Heart left ventricle (tissue), 16 donors: Measurements from ENCODE around the gene BAG3. TPM values are rescaled to one million over a fixed set of nuclear protein-coding genes. Genes with fewer than 3 reads are reported as not detected.

Experiments used
- ATAC-seq, 4 donors: fragments of 200-7000 bp; cut with Tn5 transposase; one replicate each; pipeline ENCODE4 v1.9.1; 2020 to 2022; ENCODE audit warnings: moderate library complexity in 4 of 4, mild to moderate bottlenecking in 3 of 4, moderate number of reproducible peaks in 1 of 4
- DNase-seq, 5 donors: peaks; one replicate each; pipeline ENCODE4 v3.0.0-alpha.2; 2020
- H3K27ac ChIP-seq, 12 donors: fragments of 200-600 bp; sonication (generic) in 4 of 12; one replicate each; pipeline versions ENCODE4 v1.5.0 to v1.8.0; 2016 to 2022; ENCODE audit warnings: mild to moderate bottlenecking in 2 of 12
- H3K27me3 ChIP-seq, 9 donors: fragments of 200-600 bp; sonication (generic) in 2 of 9; one replicate each; pipeline versions ENCODE4 v1.5.1 to v1.8.0; 2016 to 2022; ENCODE audit warnings: mild to moderate bottlenecking in 3 of 9
- H3K36me3 ChIP-seq, 9 donors: fragments of 200-600 bp; sonication (generic) in 2 of 9; one replicate each; pipeline versions ENCODE4 v1.5.0 to v1.8.0; 2018 to 2022; ENCODE audit warnings: mild to moderate bottlenecking in 2 of 9
- H3K4me1 ChIP-seq, 12 donors: fragments of 200-600 bp; sonication (generic) in 4 of 12; one replicate each; pipeline versions ENCODE4 v1.5.0 to v1.8.0; 2016 to 2022; ENCODE audit warnings: mild to moderate bottlenecking in 3 of 12
- H3K4me3 ChIP-seq, 12 donors: fragments of 200-600 bp; sonication (generic) in 4 of 12; one replicate each; pipeline versions ENCODE4 v1.5.0 to v1.8.0; 2017 to 2022; ENCODE audit warnings: mild to moderate bottlenecking in 9 of 12, moderate library complexity in 4 of 12
- H3K9me3 ChIP-seq, 12 donors: fragments of 200-600 bp; sonication (generic) in 4 of 12; one replicate each; pipeline versions ENCODE4 v1.5.0 to v1.8.0; 2016 to 2022; ENCODE audit warnings: mild to moderate bottlenecking in 1 of 12
- CTCF ChIP-seq, 12 donors: fragments of 200-600 bp; sonication (generic) in 4 of 12; IDR thresholded peaks; one replicate each; pipeline versions ENCODE4 v1.5.0 to v1.8.0; 2018 to 2022; ENCODE audit warnings: antibody characterized with exemption in 12 of 12, mild to moderate bottlenecking in 5 of 12
- POLR2A ChIP-seq, 2 donors: fragments of 450-650 bp; IDR thresholded peaks; one replicate each; pipeline ENCODE4 v1.6.1; 2017; ENCODE audit warnings: antibody characterized with exemption in 2 of 2, mild to moderate bottlenecking in 2 of 2, moderate library complexity in 2 of 2
- WGBS, 4 donors: extraction: QIAGEN DNeasy Blood & Tissue Kit in 2 of 4; methylation state at CpG; one replicate each; pipeline versions ENCODE4 v1.1.5 to v1.1.7; 2013 to 2018; 5-methylcytosine and 5-hydroxymethylcytosine counted together
- intact Hi-C, 10 donors: fragments of 100-400 bp; cut with DNase I; formaldehyde crosslinking; loops; one replicate each; pipeline versions ENCODE4 v1.11.1 to v1.14.2; 2022
- polyA plus RNA-seq, 2 donors: library from polyadenylated mRNA; stranded (reverse); fragments of 200-250 nt; gene quantifications; one replicate each; pipeline ENCODE4 v1.2.3, GENCODE V29; 2013
- total RNA-seq, 9 donors: library from RNA; depleted of rRNA in 2 of 9; stranded (reverse); fragments of >200 nt in 2 of 9; fragmentation: NEBNext Ultra II Directional in 3 of 9; extraction: Animal tissue kit (Norgen Biotek cat#: 25700) in 3 of 9; gene quantifications; one replicate each; pipeline versions ENCODE4 v1.1.0 to v1.2.4, GENCODE V29; 2016 to 2023
- donor health status: ischemic (EF 13 %, LVEDD 7.1; RV severe dilation, severe dysfunction).
- donor health status: healthy with polysubstance abuse.
- donor health status: DM: no; HTN: yes; CAD: no.
- donor health status: DM: no; HTN: no; CAD: no.
- donor health status: ischemic (EF 25% LVEDD 6.9; RV normal size, moderate dysfunction).
- donor health status: ischemic (EF 25% LVEDD 5.7; RV mildly dilated, moderate dysfunction).
- donor health status: healthy.
- donor health status: DM: yes; HTN: yes; CAD: no.
- donor health status: ischemic (EF 35%, LVEDD 5.7; RV mildly dilated, moderate dysfunction).
- donor health status: nonischemic (EF 11% LVEDD 7.7; RV severe dilation, severe dysfunction).
- donor health status: DM: yes; HTN: yes; CAD: no.
- donor health status: PGD.
- donor health status: ischemic (EF 29% LVEDD 5.4; RV normal size, mild dysfunction).
- donor health status: nonischemic (EF 23%, LVEDD 6.1; RV moderate dilation, normal function).

The BAG3 gene
- total and polyA plus RNA-seq, 11 donors, result 78.8 to 271 (median 141) TPM

- Histone ChIP-seq H3K9me3 (no peaks in the 10 kb centered on the region), H3K27ac (no peak overlapping the region), H3K4me3 (no peak overlapping the region), H3K36me3 (no peaks in the 10 kb centered on the region), H3K4me1 (peaks cover 0 to 28% (median 7%) of the 10 kb centered on the region in 12 donors), H3K27me3 (no peaks in the 10 kb centered on the region)
- no peak for ATAC-seq
- DNase-seq, result no peak
- intact Hi-C loops, result no loop called here
- TF ChIP-seq POLR2A (IDR thresholded peaks at IDR 0.05) (no peak), CTCF (IDR thresholded peaks at IDR 0.05) (no peak)
- WGBS, 4 donors, result 66 to 69% (median 68%) methylated on average over 10 of the region's 10 CpGs
Measured at GRCh38 chr10:119620241-119621077, 30.7 kb upstream of the BAG3 start.

DNA sequence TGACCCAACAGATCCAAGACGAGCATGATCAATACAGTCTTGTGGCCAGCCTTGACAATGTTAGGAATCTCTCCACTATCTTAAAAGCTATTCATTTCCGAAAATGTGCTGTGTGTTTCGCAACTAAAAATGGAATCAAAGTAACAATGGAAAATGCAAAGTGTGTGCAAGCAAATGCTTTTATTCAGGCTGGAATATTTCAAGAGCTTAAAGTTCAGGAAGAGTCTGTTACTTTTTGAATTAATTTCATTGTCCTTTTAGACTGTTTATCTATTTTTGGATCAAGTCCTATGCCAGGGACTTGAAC is 30.1 kb upstream of the BAG3 start:
- 61 to 71% (median 67%) methylated on average over 3 of the region's 3 CpGs for WGBS, 4 donors

DNA sequence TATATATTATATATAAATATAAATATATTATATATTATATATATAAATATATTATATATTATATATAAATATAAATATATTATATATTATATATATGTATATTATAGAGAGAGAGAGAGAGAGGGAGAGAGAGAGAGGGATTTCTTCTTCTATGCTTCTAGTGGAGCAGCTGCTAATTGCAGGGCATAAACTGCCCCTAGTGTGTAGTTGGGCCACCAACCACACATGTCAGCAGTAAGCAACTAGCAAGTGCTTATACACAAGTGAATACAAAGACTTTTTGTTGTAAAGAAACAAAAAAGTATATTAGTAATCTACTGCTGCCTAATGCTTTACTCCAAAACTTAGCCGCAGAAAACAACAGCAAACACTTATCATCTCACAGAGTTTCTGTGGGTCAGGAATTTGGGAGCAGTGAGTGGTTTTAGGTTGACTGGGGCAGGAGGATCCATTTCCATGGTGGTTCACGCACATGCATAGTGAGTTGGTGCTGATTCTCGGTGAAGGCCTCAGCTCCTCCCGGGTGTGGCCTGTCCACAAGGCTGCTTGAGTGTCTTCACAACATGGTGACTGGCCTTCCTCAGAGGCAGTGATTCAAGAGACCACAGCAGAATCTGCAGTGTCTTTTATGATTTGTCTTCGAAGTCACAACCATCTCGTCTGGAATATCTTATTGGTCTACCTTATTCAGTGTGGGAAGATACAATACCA is 25.5 kb upstream of the BAG3 start:
- TF ChIP-seq POLR2A (IDR thresholded peaks at IDR 0.05), result no peak
- TF ChIP-seq CTCF (IDR thresholded peaks at IDR 0.05), result no peak
- H3K36me3 ChIP-seq, result no peaks in the 10 kb centered on the region
- no peaks in the 10 kb centered on the region for H3K27me3 ChIP-seq
- ATAC-seq (no peak), DNase-seq (no peak)
- H3K4me1 ChIP-seq, result peaks cover 0 to 4% (median 0%) of the 10 kb centered on the region in 12 donors
- H3K27ac ChIP-seq, result no peak overlapping the region
- no peaks in the 10 kb centered on the region for H3K9me3 ChIP-seq
- H3K4me3 ChIP-seq, result no peak overlapping the region
- WGBS, 4 donors, result 95 to 96% (median 96%) methylated on average over 6 of the region's 6 CpGs
- intact Hi-C loops, result no loop called here

More for the DNA sequence above, 30.1 kb upstream of the BAG3 start:
- DNase-seq, result no peak
- H3K27me3 ChIP-seq, result no peaks in the 10 kb centered on the region
- H3K9me3 ChIP-seq, result no peaks in the 10 kb centered on the region
- H3K4me3 ChIP-seq, result no peak overlapping the region
- intact Hi-C loops, result no loop called here
- no peak for TF ChIP-seq POLR2A (IDR thresholded peaks at IDR 0.05)
- no peak for TF ChIP-seq CTCF (IDR thresholded peaks at IDR 0.05)
- H3K36me3 ChIP-seq, result no peaks in the 10 kb centered on the region
- peaks cover 0 to 28% (median 7%) of the 10 kb centered on the region in 12 donors for H3K4me1 ChIP-seq
- no peak for ATAC-seq
- H3K27ac ChIP-seq, result no peak overlapping the region

DNA sequence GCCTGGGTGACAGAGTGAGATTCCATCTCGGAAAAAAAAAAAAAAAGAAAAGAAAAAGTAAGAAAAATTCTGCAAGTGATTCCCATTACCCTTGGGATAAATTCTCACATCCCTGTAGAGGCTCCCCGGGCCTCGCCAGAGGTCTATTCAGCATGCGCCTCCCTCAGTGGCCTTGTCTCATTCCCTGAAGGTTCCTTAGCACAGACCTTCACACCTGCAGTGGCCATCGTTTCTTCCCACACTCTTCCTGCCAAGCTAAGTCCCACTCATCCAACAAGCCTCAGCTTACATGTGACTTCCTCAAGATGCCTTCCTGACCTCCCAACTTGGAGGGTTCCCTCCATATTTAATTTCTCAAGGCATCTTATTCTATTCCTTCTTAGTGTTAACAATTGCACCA is 20.9 kb upstream of the BAG3 start:
- ATAC-seq, result no peak
- TF ChIP-seq CTCF (IDR thresholded peaks at IDR 0.05) (no peak), POLR2A (IDR thresholded peaks at IDR 0.05) (no peak)
- 85 to 91% (median 87%) methylated on average over 5 of the region's 5 CpGs for WGBS, 4 donors
- Histone ChIP-seq H3K4me3 (no peak overlapping the region), H3K9me3 (no peaks in the 10 kb centered on the region), H3K36me3 (no peaks in the 10 kb centered on the region), H3K4me1 (no peaks in the 10 kb centered on the region), H3K27me3 (no peaks in the 10 kb centered on the region), H3K27ac (no peak overlapping the region)
- no peak for DNase-seq
- intact Hi-C loops, result no loop called here
